IPS DF 6.9 (cell line): ENCODE measurements around the gene LMF1.

Source experiments
- DNase-seq: peaks from one replicate; pipeline ENCODE4 v3.0.0-alpha.2; 2013; ENCODE audit warnings: low read depth, low spot score
- H3K27ac ChIP-seq: one replicate; pipeline ENCODE4 v1.5.1; 2013; ENCODE audit warnings: low read length, control low read depth
- H3K27me3 ChIP-seq: 2 replicates; pipeline ENCODE4 v1.6.1; 2013; ENCODE audit warnings: mild to moderate bottlenecking, low read length; ENCODE audit not compliant: control insufficient read depth, insufficient read depth
- H3K36me3 ChIP-seq: 2 replicates; pipeline ENCODE4 v1.6.1; 2013; ENCODE audit warnings: low read length; ENCODE audit not compliant: control insufficient read depth, insufficient read depth
- H3K4me1 ChIP-seq: 2 replicates; pipeline ENCODE4 v1.6.1; 2013; ENCODE audit warnings: low read length; ENCODE audit not compliant: control insufficient read depth, insufficient read depth
- H3K4me3 ChIP-seq: 2 replicates; pipeline ENCODE4 v1.5.1; 2013; ENCODE audit warnings: mild to moderate bottlenecking, low read length
- H3K9me3 ChIP-seq: 2 replicates; pipeline ENCODE4 v1.6.1; 2013; ENCODE audit warnings: low read length, inconsistent platforms; ENCODE audit not compliant: control insufficient read depth, insufficient read depth
- WGBS: extraction: QIAGEN DNeasy Blood & Tissue Kit; methylation state at CpG from one replicate; pipeline ENCODE4 v1.1.7; 2013; ENCODE audit warnings: mixed read lengths, missing lambda C conversion rate; ENCODE audit not compliant: insufficient read length, insufficient coverage; 5-methylcytosine and 5-hydroxymethylcytosine counted together

Gene LMF1

DNA sequence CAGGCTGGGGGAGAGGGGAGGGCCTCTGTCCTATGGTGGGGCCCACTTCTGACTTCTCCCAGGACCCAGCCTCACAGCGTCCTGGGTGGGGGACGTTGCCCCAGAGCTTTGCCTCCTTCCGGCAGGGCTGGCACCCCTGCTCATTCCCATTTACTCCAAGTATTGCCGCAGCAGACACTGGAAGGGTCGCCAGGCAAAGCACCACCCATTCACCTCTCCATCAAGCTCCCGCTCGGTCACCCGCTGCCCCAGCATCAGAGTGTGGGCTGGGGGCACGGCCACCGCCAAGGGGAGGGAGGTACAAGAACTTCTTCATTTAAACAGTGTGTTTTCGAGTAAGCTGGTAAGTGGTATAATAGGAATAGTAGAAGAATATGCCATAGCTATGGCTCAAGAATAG is 117.5 kb downstream of the LMF1 start:
- no peak for DNase-seq
- peaks cover 4% of the 10 kb centered on the region for H3K9me3 ChIP-seq
- H3K27ac ChIP-seq, result no peak overlapping the region
- WGBS, result no CpG with 5 or more reads among the region's 11 CpGs
- no peaks in the 10 kb centered on the region for H3K4me1 ChIP-seq
- no peaks in the 10 kb centered on the region; the same call in 1 of the 2 replicates for H3K36me3 ChIP-seq
- no peaks in the 10 kb centered on the region for H3K27me3 ChIP-seq
- H3K4me3 ChIP-seq, result no peak overlapping the region

DNA sequence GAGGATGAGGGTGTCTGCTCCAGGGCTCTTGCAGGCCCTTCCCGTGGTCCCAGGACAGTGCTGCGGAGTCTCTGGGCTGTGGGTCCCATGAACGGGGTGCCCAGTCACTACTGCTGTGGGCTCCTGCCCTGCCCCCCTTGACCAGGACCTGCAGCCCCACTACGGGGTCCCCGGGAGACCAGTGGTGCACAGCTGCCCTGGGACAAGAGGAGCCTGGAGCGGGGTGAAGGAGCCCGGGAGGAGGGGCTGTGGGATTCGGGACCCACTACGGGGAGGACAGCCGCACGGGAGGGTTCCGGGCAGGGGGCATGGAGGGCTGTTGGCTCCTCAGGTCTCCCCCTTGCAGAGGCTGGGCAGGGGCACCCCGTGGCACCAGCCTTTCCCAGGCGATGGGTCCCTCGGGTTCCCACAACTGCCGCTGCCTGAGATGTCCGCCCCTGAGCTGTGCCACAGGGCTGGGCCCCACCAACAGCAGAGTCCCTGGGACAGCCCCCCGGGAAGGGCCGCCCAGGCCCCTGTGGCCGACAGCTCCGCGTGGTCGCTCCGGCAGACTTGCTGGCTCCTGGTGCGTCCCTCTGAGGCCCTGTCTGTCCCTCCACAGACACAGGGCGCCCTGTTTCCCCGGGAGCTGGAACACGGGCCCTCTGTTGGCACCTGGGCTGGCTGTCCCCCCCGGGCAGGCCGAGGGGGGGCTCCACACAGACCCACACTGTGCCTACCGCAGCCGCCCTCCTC is 118.2 kb downstream of the LMF1 start:
- DNase-seq, result no peak
- H3K27ac ChIP-seq, result no peak overlapping the region
- no peaks in the 10 kb centered on the region; the same call in 1 of the 2 replicates for H3K36me3 ChIP-seq
- no peak overlapping the region for H3K4me3 ChIP-seq
- H3K4me1 ChIP-seq, result no peaks in the 10 kb centered on the region
- WGBS, result no CpG with 5 or more reads among the region's 32 CpGs
- H3K27me3 ChIP-seq, result no peaks in the 10 kb centered on the region
- H3K9me3 ChIP-seq, result peaks cover 4% of the 10 kb centered on the region

GRCh38 chr16:851871-852270 is 118.9 kb downstream of the LMF1 start:
- H3K9me3 ChIP-seq, result peaks cover 2% of the 10 kb centered on the region

DNA sequence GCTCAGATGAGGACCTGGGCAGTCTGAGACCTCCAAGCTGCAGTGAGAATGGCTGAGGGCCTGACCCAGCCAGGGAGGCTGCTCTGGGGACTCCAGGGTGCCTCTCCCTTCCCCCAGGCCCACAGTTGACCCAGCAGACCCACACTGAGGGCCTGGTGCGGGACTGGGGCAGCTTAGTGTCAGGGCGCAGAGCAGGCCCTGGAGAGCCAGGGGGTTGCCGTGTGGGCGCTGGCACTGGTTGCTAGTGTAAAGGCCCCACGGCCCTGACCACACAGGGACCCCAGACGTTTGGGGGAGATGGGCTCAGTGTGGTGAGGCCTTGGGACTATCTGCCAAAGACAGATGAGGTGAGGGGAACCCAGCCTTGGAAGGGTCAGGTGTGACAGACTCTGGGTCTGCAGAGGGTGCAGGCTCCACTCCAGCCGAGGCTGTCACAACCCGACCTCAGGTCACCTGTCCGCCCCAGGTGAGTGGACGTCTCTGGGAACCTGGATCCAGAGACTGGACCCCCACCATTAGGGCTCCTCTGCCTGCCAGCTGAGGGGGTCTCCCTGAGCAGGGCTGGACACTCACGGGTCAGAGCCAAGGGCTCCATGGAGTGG is 119.5 kb downstream of the LMF1 start:
- no peaks in the 10 kb centered on the region for H3K27me3 ChIP-seq
- H3K9me3 ChIP-seq, result peaks cover 2% of the 10 kb centered on the region; the same call in 1 of the 2 replicates
- H3K4me1 ChIP-seq, result no peaks in the 10 kb centered on the region
- WGBS, result no CpG with 5 or more reads among the region's 11 CpGs
- H3K4me3 ChIP-seq, result no peak overlapping the region
- H3K36me3 ChIP-seq, result no peaks in the 10 kb centered on the region; the same call in 1 of the 2 replicates
- DNase-seq, result no peak
- no peak overlapping the region for H3K27ac ChIP-seq

More at GRCh38 chr16:851871-852270, 118.9 kb downstream of the LMF1 start:
- no peaks in the 10 kb centered on the region; the same call in 1 of the 2 replicates for H3K36me3 ChIP-seq
- no peak for DNase-seq
- WGBS, result no CpG with 5 or more reads among the region's 17 CpGs
- no peak overlapping the region for H3K4me3 ChIP-seq
- no peak overlapping the region for H3K27ac ChIP-seq
- no peaks in the 10 kb centered on the region for H3K27me3 ChIP-seq
- H3K4me1 ChIP-seq, result no peaks in the 10 kb centered on the region

- no CpG with 5 or more reads among the region's 31 CpGs for WGBS
- H3K27me3 ChIP-seq, result no peaks in the 10 kb centered on the region
- no peak overlapping the region for H3K27ac ChIP-seq
- no peaks in the 10 kb centered on the region; the same call in 1 of the 2 replicates for H3K36me3 ChIP-seq
- DNase-seq, result no peak
- H3K4me1 ChIP-seq, result no peaks in the 10 kb centered on the region
- no peak overlapping the region; the same call in 1 of the 2 replicates for H3K4me3 ChIP-seq
- peaks cover 2% of the 10 kb centered on the region; the same call in 1 of the 2 replicates for H3K9me3 ChIP-seq
Observed at GRCh38 chr16:850668-851067, 120.1 kb downstream of the LMF1 start.

DNA sequence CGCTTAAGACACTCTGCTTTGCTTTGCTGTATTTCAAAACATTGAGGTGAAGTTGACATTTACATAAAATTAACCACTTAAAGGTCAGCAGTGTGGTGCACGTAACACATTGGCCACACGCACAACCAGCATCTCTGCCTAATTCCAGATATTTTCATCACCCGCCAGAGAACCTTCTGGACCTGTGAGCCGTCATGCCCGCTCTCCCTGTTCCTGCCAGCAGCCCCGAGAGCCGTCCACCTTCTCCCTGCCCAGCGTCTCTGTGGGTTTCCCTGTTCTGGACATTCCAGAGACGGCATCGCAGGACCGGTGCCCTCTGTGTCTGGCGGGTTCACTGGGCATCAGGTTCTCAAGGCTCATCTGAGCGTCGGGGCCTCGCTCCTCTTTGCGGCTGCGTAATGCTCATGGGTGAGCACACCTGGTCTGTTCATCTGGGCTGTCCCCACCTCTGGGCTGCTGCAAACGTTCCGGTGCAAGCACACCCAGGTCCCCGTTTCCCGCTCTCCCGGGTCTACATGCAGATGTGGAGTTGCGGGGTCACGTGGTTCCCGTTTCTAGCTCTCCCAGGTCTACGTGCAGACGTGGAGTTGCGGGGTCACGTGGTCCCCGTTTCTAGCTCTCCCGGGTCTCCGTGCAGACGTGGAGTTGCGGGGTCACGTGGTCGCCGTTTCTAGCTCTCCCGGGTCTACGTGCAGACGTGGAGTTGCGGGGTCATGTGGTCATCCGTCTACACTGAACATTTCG is 122.1 kb downstream of the LMF1 start:
- DNase-seq, result no peak
- Histone ChIP-seq H3K4me1 (no peaks in the 10 kb centered on the region), H3K36me3 (no peaks in the 10 kb centered on the region; the same call in 1 of the 2 replicates), H3K27ac (no peak overlapping the region), H3K4me3 (no peak overlapping the region), H3K27me3 (no peaks in the 10 kb centered on the region), H3K9me3 (peaks cover 2% of the 10 kb centered on the region; the same call in 1 of the 2 replicates)
- no CpG with 5 or more reads among the region's 44 CpGs for WGBS

- WGBS, result no CpG with 5 or more reads among the region's 33 CpGs
- Histone ChIP-seq H3K36me3 (no peaks in the 10 kb centered on the region; the same call in 1 of the 2 replicates), H3K4me1 (no peaks in the 10 kb centered on the region; the same call in 1 of the 2 replicates), H3K4me3 (no peak overlapping the region), H3K27ac (no peak overlapping the region), H3K9me3 (peaks cover 2% of the 10 kb centered on the region; the same call in 1 of the 2 replicates), H3K27me3 (no peaks in the 10 kb centered on the region)
- no peak for DNase-seq
Observed at GRCh38 chr16:847681-848445, 122.9 kb downstream of the LMF1 start.

DNA sequence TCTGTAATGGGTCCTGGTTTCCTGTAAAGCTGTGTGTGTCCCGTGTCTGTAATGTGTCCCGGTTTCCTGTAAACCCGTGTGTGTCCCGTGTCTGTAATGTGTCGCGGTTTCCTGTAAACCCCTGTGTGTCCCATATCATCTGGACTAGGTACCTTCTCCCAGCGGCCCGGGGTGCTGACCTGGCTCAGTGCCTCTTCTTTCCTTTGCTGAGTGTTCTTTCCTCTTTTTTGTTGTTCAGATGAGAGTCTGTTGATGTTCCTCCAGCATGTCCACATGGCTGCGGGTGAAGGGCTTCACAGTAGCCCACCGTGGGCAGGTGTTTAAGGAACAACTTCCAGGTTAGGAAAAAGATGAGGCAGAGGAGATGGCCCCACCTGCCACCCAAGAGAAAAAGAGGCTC is 123.6 kb downstream of the LMF1 start:
- H3K9me3 ChIP-seq, result peaks cover 2% of the 10 kb centered on the region; the same call in 1 of the 2 replicates
- no peak overlapping the region for H3K27ac ChIP-seq
- H3K27me3 ChIP-seq, result no peaks in the 10 kb centered on the region
- no CpG with 5 or more reads among the region's 10 CpGs for WGBS
- no peak overlapping the region for H3K4me3 ChIP-seq
- no peaks in the 10 kb centered on the region; the same call in 1 of the 2 replicates for H3K4me1 ChIP-seq
- no peaks in the 10 kb centered on the region; the same call in 1 of the 2 replicates for H3K36me3 ChIP-seq
- DNase-seq, result no peak

DNA sequence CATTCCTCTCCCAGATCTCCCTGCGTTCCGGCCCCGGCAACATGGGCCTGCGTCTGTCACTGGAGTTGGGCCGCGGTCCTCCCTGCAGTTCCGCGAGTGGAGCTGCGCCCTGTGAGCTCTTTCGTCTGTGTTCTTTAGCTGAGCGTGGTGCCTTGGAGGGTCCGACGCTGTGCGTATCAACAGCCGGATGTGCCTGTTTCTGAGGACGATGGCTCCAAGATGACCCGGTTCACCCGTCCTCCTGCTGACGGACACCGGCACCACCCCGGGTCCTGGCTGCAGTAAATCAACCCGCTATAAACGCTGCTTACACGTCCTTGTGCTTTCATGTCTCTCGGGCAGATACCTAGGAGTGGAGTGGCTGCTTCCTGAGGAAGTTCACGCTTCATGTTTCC is 125.4 kb downstream of the LMF1 start:
- no peak overlapping the region for H3K27ac ChIP-seq
- H3K4me1 ChIP-seq, result no peaks in the 10 kb centered on the region; the same call in 1 of the 2 replicates
- peaks cover 2% of the 10 kb centered on the region; the same call in 1 of the 2 replicates for H3K9me3 ChIP-seq
- no peak overlapping the region for H3K4me3 ChIP-seq
- DNase-seq, result no peak
- no peaks in the 10 kb centered on the region; the same call in 1 of the 2 replicates for H3K36me3 ChIP-seq
- WGBS, result no CpG with 5 or more reads among the region's 26 CpGs
- H3K27me3 ChIP-seq, result no peaks in the 10 kb centered on the region
